Keratinocyte (primary cell): ENCODE measurements around the gene PYGB. TPM values are rescaled to one million over a fixed set of nuclear protein-coding genes. Genes with fewer than 3 reads are reported as not detected.

Experiments used
- DNase-seq: peaks from one replicate; pipeline ENCODE4 v3.0.0-alpha.2; 2011; ENCODE audit warnings: low read depth, missing footprints, low spot score
- FAIRE-seq: peaks from 2 replicates; lab custom pipeline; 2011; peaks lifted over from hg19 to GRCh38; lab: Jason Lieb, UNC
- H2AFZ ChIP-seq: 2 replicates; pipeline ENCODE4 v1.6.0; 2012; ENCODE audit warnings: low read length, control low read depth, inconsistent platforms; ENCODE audit not compliant: control insufficient read depth
- H3K27ac ChIP-seq: 2 replicates; pipeline ENCODE4 v1.5.1; 2011; ENCODE audit warnings: low read length; ENCODE audit not compliant: control insufficient read depth, insufficient read depth
- H3K27me3 ChIP-seq: 3 replicates; pipeline ENCODE4 v1.6.0; 2011; ENCODE audit warnings: low read length; ENCODE audit not compliant: control insufficient read depth, insufficient read depth; ENCODE audit errors: extremely low read depth
- H3K36me3 ChIP-seq, 2 experiments: 2 replicates in 1 of 2; 3 replicates in 1 of 2; pipeline ENCODE4 v1.5.1; 2011; ENCODE audit warnings: low read length in 2 of 2, mild to moderate bottlenecking in 1 of 2; ENCODE audit not compliant: control insufficient read depth in 2 of 2, insufficient read depth in 2 of 2; ENCODE audit errors: extremely low read depth in 1 of 2
- H3K4me1 ChIP-seq: 3 replicates; pipeline ENCODE4 v1.5.1; 2011; ENCODE audit warnings: low read length; ENCODE audit not compliant: control insufficient read depth, insufficient read depth; ENCODE audit errors: extremely low read depth
- H3K4me2 ChIP-seq: 3 replicates; pipeline ENCODE4 v1.6.0; 2011; ENCODE audit warnings: low read depth, low read length; ENCODE audit not compliant: control insufficient read depth, insufficient read depth; ENCODE audit errors: extremely low read depth
- H3K4me3 ChIP-seq, 3 experiments: fragments of 200-600 bp in 1 of 3; sonication (generic) in 1 of 3; 2 replicates in 2 of 3; 3 replicates in 1 of 3; pipeline ENCODE4 v1.5.1; 2011 to 2016; ENCODE audit warnings: low read length in 3 of 3, mild to moderate bottlenecking in 3 of 3, control low read depth in 2 of 3, inconsistent platforms in 1 of 3, low read depth in 1 of 3, mixed read lengths in 1 of 3, mixed run types in 1 of 3, moderate library complexity in 1 of 3; ENCODE audit not compliant: control insufficient read depth in 2 of 3, insufficient read depth in 2 of 3; ENCODE audit errors: extremely low read depth in 1 of 3
- H3K79me2 ChIP-seq: 2 replicates; pipeline ENCODE4 v1.6.0; 2012; ENCODE audit warnings: low read length; ENCODE audit not compliant: control insufficient read depth, insufficient read depth
- H3K9ac ChIP-seq: 3 replicates; pipeline ENCODE4 v1.6.0; 2011; ENCODE audit warnings: low read length; ENCODE audit not compliant: control insufficient read depth, insufficient read depth; ENCODE audit errors: extremely low read depth
- H3K9me1 ChIP-seq: 3 replicates; pipeline ENCODE4 v1.6.0; 2011; ENCODE audit warnings: low read length; ENCODE audit not compliant: control insufficient read depth, insufficient read depth; ENCODE audit errors: extremely low read depth
- H3K9me3 ChIP-seq: 2 replicates; pipeline ENCODE4 v1.5.1; 2012; ENCODE audit warnings: low read depth, low read length; ENCODE audit not compliant: control insufficient read depth
- H4K20me1 ChIP-seq: 3 replicates; pipeline ENCODE4 v1.6.0; 2011; ENCODE audit warnings: low read length; ENCODE audit not compliant: control insufficient read depth, insufficient read depth; ENCODE audit errors: extremely low read depth
- CTCF ChIP-seq, 3 experiments: IDR thresholded peaks in 1 of 3; conservative IDR thresholded peaks in 1 of 3; optimal IDR thresholded peaks in 1 of 3; 2 replicates in 2 of 3; 3 replicates in 1 of 3; pipeline versions ENCODE3 to v1.5.1; 2011; ENCODE audit warnings: low read length in 3 of 3, mild to moderate bottlenecking in 3 of 3, moderate library complexity in 2 of 3, control low read depth in 1 of 3, inconsistent platforms in 1 of 3; ENCODE audit not compliant: insufficient read depth in 2 of 3; ENCODE audit errors: extremely low read depth in 1 of 3
- EZH2 ChIP-seq: IDR thresholded peaks from one replicate; pipeline ENCODE4 v1.6.1; 2012; ENCODE audit warnings: inconsistent platforms, mild to moderate bottlenecking, low read length, moderate library complexity
- dilution Hi-C: fragments of 300-500 bp; cut with MboI; formaldehyde crosslinking; loops from one replicate; pipeline ENCODE4 v1.7.0; 2020; ENCODE audit warnings: low sequenced_read_pairs; ENCODE audit not compliant: extremely low pct_ligation_motif_present
- polyA plus RNA-seq, 5 experiments: library from polyadenylated mRNA; depleted of rRNA in 3 of 5; stranded (reverse) in 3 of 5; stranded (forward) in 1 of 5; unstranded in 1 of 5; fragments of >200 nt; gene quantifications; 1 replicate in 1 of 5; 2 replicates in 3 of 5; 3 replicates in 1 of 5; pipeline versions ENCODE4 v1.2.1 to v1.2.3, GENCODE V29; 2011 to 2012; ENCODE audit warnings: missing spikeins in 2 of 5, low read depth in 1 of 5, low replicate concordance in 1 of 5

Gene PYGB
- polyA plus RNA-seq, 1 donor (not counting 4 experiments of a cell fraction or from before 2014, with no cell fraction given), result 78.3 TPM

GRCh38 chr20:25247518-25247955 lies 348 bp upstream of the PYGB start:
- Histone ChIP-seq H3K36me3 (peaks cover 20 to 23% of the 10 kb centered on the region in 2 experiments), H4K20me1 (peaks cover 37% of the 10 kb centered on the region), H3K4me1 (peaks cover 43% of the 10 kb centered on the region), H3K27ac (peak overlapping the region; percentile 80), H3K27me3 (no peaks in the 10 kb centered on the region), H3K9ac (peak overlapping the region; percentile 82), H3K9me3 (peaks cover 2% of the 10 kb centered on the region), H3K4me2 (peak overlapping the region; percentile 66), H2AFZ (peak overlapping the region; percentile 86), H3K79me2 (peaks cover 46% of the 10 kb centered on the region), H3K9me1 (peaks cover 12% of the 10 kb centered on the region), H3K4me3 (peak overlapping the region; percentile 72 to 94 (median 78))
- dilution Hi-C loops, result no loop called here
- FAIRE-seq (no peak), DNase-seq (no peak)
- TF ChIP-seq CTCF (optimal IDR thresholded peaks at IDR 0.05 in 1 of 3, IDR thresholded peaks at IDR 0.05 in 1 of 3, conservative IDR thresholded peaks at IDR 0.05 in 1 of 3; ENCODE audit: extremely low read depth in 1 of 3, insufficient read depth in 2 of 3, low read length in 3 of 3) (no peak), EZH2 (no peak)

GRCh38 chr20:25248786-25249172 lies 894 bp downstream of the PYGB start:
- peaks cover 56% of the 10 kb centered on the region for H3K79me2 ChIP-seq
- peaks cover 46% of the 10 kb centered on the region for H3K4me1 ChIP-seq

More at GRCh38 chr20:25248786-25249172, 894 bp downstream of the PYGB start:
- H3K4me2 ChIP-seq, result peak overlapping the region; percentile 84
- peaks cover 44% of the 10 kb centered on the region for H4K20me1 ChIP-seq
- no peak overlapping the region for H2AFZ ChIP-seq
- H3K9me3 ChIP-seq, result no peaks in the 10 kb centered on the region
- peaks cover 23 to 26% of the 10 kb centered on the region in 2 experiments for H3K36me3 ChIP-seq
- dilution Hi-C loops, result no loop called here
- H3K9ac ChIP-seq, result peak overlapping the region; percentile 82
- peak overlapping the region; percentile 94 to 97 (median 97) for H3K4me3 ChIP-seq
- FAIRE-seq (no peak), DNase-seq (no peak)
- no peaks in the 10 kb centered on the region for H3K27me3 ChIP-seq
- peaks cover 12% of the 10 kb centered on the region for H3K9me1 ChIP-seq
- peak overlapping the region; percentile 63 for H3K27ac ChIP-seq
- TF ChIP-seq EZH2 (no peak), CTCF (optimal IDR thresholded peaks at IDR 0.05 in 1 of 3, IDR thresholded peaks at IDR 0.05 in 1 of 3, conservative IDR thresholded peaks at IDR 0.05 in 1 of 3; ENCODE audit: extremely low read depth in 1 of 3, insufficient read depth in 2 of 3, low read length in 3 of 3) (no peak)
